Subcutaneous abdominal adipose tissue (tissue), 5 donors: ENCODE data around the gene FBP2.
"Not testable (repeated sequence)": the region's sequence is repeated elsewhere in the genome, so short reads cannot be mapped to it uniquely, and the experiment has no call there.

ENCODE experiments used
- H3K27ac ChIP-seq: one replicate; pipeline ENCODE4 v1.7.0; 2013; ENCODE audit warnings: low read depth, mild to moderate bottlenecking, inconsistent platforms, low read length, moderate library complexity
- H3K27me3 ChIP-seq, 5 donors: one replicate each; pipeline ENCODE4 v1.7.0; 2013; ENCODE audit warnings: low read length in 5 of 5, inconsistent platforms in 1 of 5; ENCODE audit not compliant: control insufficient read depth in 5 of 5, insufficient read depth in 4 of 5
- H3K36me3 ChIP-seq, 5 donors: one replicate each; pipeline ENCODE4 v1.7.0; 2013; ENCODE audit warnings: low read length in 5 of 5; ENCODE audit not compliant: control insufficient read depth in 5 of 5, insufficient read depth in 5 of 5
- H3K4me1 ChIP-seq, 5 donors: one replicate each; pipeline ENCODE4 v1.7.0; 2013; ENCODE audit warnings: low read length in 5 of 5, mild to moderate bottlenecking in 3 of 5, moderate library complexity in 1 of 5; ENCODE audit not compliant: control insufficient read depth in 5 of 5, insufficient read depth in 5 of 5
- H3K4me3 ChIP-seq, 5 donors: one replicate each; pipeline ENCODE4 v1.7.0; 2013; ENCODE audit warnings: low read length in 5 of 5, low read depth in 1 of 5
- H3K9ac ChIP-seq, 5 donors: one replicate each; pipeline ENCODE4 v1.7.0; 2013; ENCODE audit warnings: low read length in 5 of 5, mild to moderate bottlenecking in 4 of 5, moderate library complexity in 3 of 5
- H3K9me3 ChIP-seq, 5 donors: one replicate each; pipeline ENCODE4 v1.7.0; 2013; ENCODE audit warnings: low read length in 5 of 5; ENCODE audit not compliant: control insufficient read depth in 5 of 5
- donor health status: healthy.
- donor health status: healthy.
- donor health status: healthy.
- donor health status: healthy.
- donor health status: healthy.

FBP2 gene

GRCh38 chr9:94568250-94568889 is 25.3 kb downstream of the FBP2 start:
- peaks cover 0 to 5% (median 0%) of the 10 kb centered on the region in 5 donors for H3K27me3 ChIP-seq
- no peak overlapping the region for H3K9ac ChIP-seq
- no peaks in the 10 kb centered on the region for H3K36me3 ChIP-seq
- H3K9me3 ChIP-seq, result no peaks in the 10 kb centered on the region
- H3K4me3 ChIP-seq, result no peak overlapping the region
- H3K4me1 ChIP-seq, result no peaks in the 10 kb centered on the region
- H3K27ac ChIP-seq, result no peak overlapping the region

GRCh38 chr9:94567271-94567670 is 26.4 kb downstream of the FBP2 start:
- Histone ChIP-seq H3K4me1 (no peaks in the 10 kb centered on the region), H3K27ac (no peak overlapping the region), H3K27me3 (peaks cover 0 to 5% (median 0%) of the 10 kb centered on the region in 5 donors), H3K4me3 (no peak overlapping the region), H3K9ac (no peak overlapping the region), H3K36me3 (no peaks in the 10 kb centered on the region), H3K9me3 (no peaks in the 10 kb centered on the region)

GRCh38 chr9:94566550-94566949 is 27.1 kb downstream of the FBP2 start:
- Histone ChIP-seq H3K4me3 (no peak overlapping the region), H3K9ac (no peak overlapping the region), H3K9me3 (no peaks in the 10 kb centered on the region), H3K27me3 (peaks cover 0 to 5% (median 0%) of the 10 kb centered on the region in 5 donors), H3K27ac (no peak overlapping the region), H3K4me1 (no peaks in the 10 kb centered on the region), H3K36me3 (no peaks in the 10 kb centered on the region)

- not testable (repeated sequence) for H3K27ac ChIP-seq, H3K27me3 ChIP-seq, H3K36me3 ChIP-seq, H3K9ac ChIP-seq, H3K4me1 ChIP-seq, H3K4me3 ChIP-seq, H3K9me3 ChIP-seq
These were observed 29.3 kb downstream of the FBP2 start for GRCh38 chr9:94564279-94564678.

GRCh38 chr9:94563548-94563947 is 30.1 kb downstream of the FBP2 start:
- no peaks in the 10 kb centered on the region for H3K4me1 ChIP-seq
- no peaks in the 10 kb centered on the region for H3K36me3 ChIP-seq
- no peaks in the 10 kb centered on the region for H3K27me3 ChIP-seq
- no peak overlapping the region for H3K4me3 ChIP-seq
- no peak overlapping the region for H3K27ac ChIP-seq
- no peak overlapping the region for H3K9ac ChIP-seq
- H3K9me3 ChIP-seq, result no peaks in the 10 kb centered on the region

- Histone ChIP-seq H3K36me3 (no peaks in the 10 kb centered on the region), H3K27me3 (no peaks in the 10 kb centered on the region), H3K9ac (no peak overlapping the region), H3K27ac (no peak overlapping the region), H3K4me1 (no peaks in the 10 kb centered on the region), H3K4me3 (no peak overlapping the region), H3K9me3 (no peaks in the 10 kb centered on the region)
These were observed 33.4 kb downstream of the FBP2 start for GRCh38 chr9:94560237-94560636.

- Histone ChIP-seq H3K4me1 (no peaks in the 10 kb centered on the region), H3K9me3 (no peaks in the 10 kb centered on the region), H3K36me3 (no peaks in the 10 kb centered on the region), H3K27ac (no peak overlapping the region), H3K4me3 (no peak overlapping the region), H3K9ac (no peak overlapping the region), H3K27me3 (peaks cover 0 to 6% (median 3%) of the 10 kb centered on the region in 5 donors)
These were observed 36.2 kb downstream of the FBP2 start for GRCh38 chr9:94557376-94557775.

GRCh38 chr9:94554439-94555331 is 38.9 kb downstream of the FBP2 start, which contains the start of gene PCAT7:
Gene PCAT7, plus strand, starts transcription at chr9:94555083.
- Histone ChIP-seq H3K36me3 (no peaks in the 10 kb centered on the region), H3K9me3 (no peaks in the 10 kb centered on the region), H3K4me1 (no peaks in the 10 kb centered on the region), H3K4me3 (no peak within 1 kb of the TSS), H3K27ac (no peak within 1 kb of the TSS), H3K9ac (no peak within 1 kb of the TSS), H3K27me3 (peaks cover 0 to 6% (median 3%) of the 10 kb centered on the region in 5 donors)

GRCh38 chr9:94554078-94554438 is 39.6 kb downstream of the FBP2 start:
- H3K27me3 ChIP-seq, result peaks cover 0 to 6% (median 3%) of the 10 kb centered on the region in 5 donors
- no peaks in the 10 kb centered on the region for H3K36me3 ChIP-seq
- H3K9me3 ChIP-seq, result no peaks in the 10 kb centered on the region
- H3K9ac ChIP-seq, result no peak overlapping the region
- H3K4me1 ChIP-seq, result no peaks in the 10 kb centered on the region
- no peak overlapping the region for H3K27ac ChIP-seq
- no peak overlapping the region for H3K4me3 ChIP-seq
